ENCODE measurements around the gene PACSIN1. TPM values are rescaled to one million over a fixed set of nuclear protein-coding genes. Genes with fewer than 3 reads are reported as not detected.

The PACSIN1 gene
- total RNA-seq, 1 experiment from 2014 or later = not detected

DNA sequence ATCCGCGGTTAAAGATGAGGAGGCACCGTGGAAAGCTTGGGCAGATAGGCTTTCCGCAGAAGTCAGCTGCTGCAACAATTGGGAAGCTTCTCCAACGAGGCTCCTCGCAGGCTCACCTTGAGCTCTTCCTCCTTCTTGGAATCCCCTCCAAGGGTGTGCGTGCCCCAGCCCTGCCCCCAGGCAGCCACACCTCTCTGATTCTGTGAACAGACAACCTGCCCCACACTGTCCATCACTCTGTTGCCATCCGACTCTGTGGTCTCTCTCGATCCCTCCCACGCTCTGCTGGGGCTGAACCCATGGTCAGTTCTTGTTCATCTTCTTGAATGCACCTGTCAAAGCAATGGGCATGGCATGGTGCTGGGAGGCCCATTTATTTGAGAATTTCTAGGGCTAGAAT is 31.5 kb downstream of the PACSIN1 start:
- Histone ChIP-seq H3K9me3 (ENCODE audit: low read depth, low read length, poor library complexity, severe bottlenecking) (peaks cover 17% of the 10 kb centered on the region), H3K4me3 (ENCODE audit: low read depth, low read length, poor library complexity, severe bottlenecking) (no peak overlapping the region), H3K36me3 (ENCODE audit: insufficient read depth, low read length, poor library complexity, severe bottlenecking) (no peaks in the 10 kb centered on the region), H3K4me1 (ENCODE audit: insufficient read depth, low read length, poor library complexity, severe bottlenecking) (no peaks in the 10 kb centered on the region), H3K27ac (ENCODE audit: low read depth, low read length, poor library complexity, severe bottlenecking) (no peak overlapping the region), H3K27me3 (replicated peaks; ENCODE audit: insufficient read depth, low read depth, low read length, poor library complexity) (no peaks in the 10 kb centered on the region)
- POLR2A ChIA-PET (ENCODE audit: low non-redundant PET) = interaction anchor here (0.6 kb wide), 1 partner anchor 661 kb away, joined by 7 read pairs; no protein-coding TSS in a partner anchor
- CTCF ChIA-PET = no interaction called here
- no TSS peak for BruUV-seq (replicated peaks)
- no peak for DNase-seq (ENCODE audit: low spot score)
- intact Hi-C loops (cut with micrococcal nuclease; ENCODE audit: unreplicated experiment) = no loop called here
- no peak for TF ChIP-seq CTCF (conservative IDR thresholded peaks at IDR 0.05; ENCODE audit: low read depth, low read length)
- TF ChIP-seq EZH2 (IDR thresholded peaks at IDR 0.05; ENCODE audit: borderline replicate concordance, low read depth, low read length, poor library complexity, severe bottlenecking) = no peak

- POLR2A ChIA-PET (ENCODE audit: low non-redundant PET) = no interaction called here
- H3K9me3 ChIP-seq (ENCODE audit: low read depth, low read length, poor library complexity, severe bottlenecking) = no peaks in the 10 kb centered on the region
- no TSS peak for BruUV-seq (replicated peaks)
- intact Hi-C loops (cut with micrococcal nuclease; ENCODE audit: unreplicated experiment) = no loop called here
- TF ChIP-seq CTCF (conservative IDR thresholded peaks at IDR 0.05; ENCODE audit: low read depth, low read length) (no peak), EZH2 (IDR thresholded peaks at IDR 0.05; ENCODE audit: borderline replicate concordance, low read depth, low read length, poor library complexity, severe bottlenecking) (no peak)
- H3K27ac ChIP-seq (ENCODE audit: low read depth, low read length, poor library complexity, severe bottlenecking) = no peak overlapping the region
- CTCF ChIA-PET = no interaction called here
- DNase-seq (ENCODE audit: low spot score) = no peak
- H3K27me3 ChIP-seq (replicated peaks; ENCODE audit: insufficient read depth, low read depth, low read length, poor library complexity) = no peaks in the 10 kb centered on the region
- no peak overlapping the region for H3K4me3 ChIP-seq (ENCODE audit: low read depth, low read length, poor library complexity, severe bottlenecking)
- no peaks in the 10 kb centered on the region for H3K4me1 ChIP-seq (ENCODE audit: insufficient read depth, low read length, poor library complexity, severe bottlenecking)
- H3K36me3 ChIP-seq (ENCODE audit: insufficient read depth, low read length, poor library complexity, severe bottlenecking) = no peaks in the 10 kb centered on the region
These were observed 40.8 kb downstream of the PACSIN1 start for GRCh38 chr6:34506718-34507117.

DNA sequence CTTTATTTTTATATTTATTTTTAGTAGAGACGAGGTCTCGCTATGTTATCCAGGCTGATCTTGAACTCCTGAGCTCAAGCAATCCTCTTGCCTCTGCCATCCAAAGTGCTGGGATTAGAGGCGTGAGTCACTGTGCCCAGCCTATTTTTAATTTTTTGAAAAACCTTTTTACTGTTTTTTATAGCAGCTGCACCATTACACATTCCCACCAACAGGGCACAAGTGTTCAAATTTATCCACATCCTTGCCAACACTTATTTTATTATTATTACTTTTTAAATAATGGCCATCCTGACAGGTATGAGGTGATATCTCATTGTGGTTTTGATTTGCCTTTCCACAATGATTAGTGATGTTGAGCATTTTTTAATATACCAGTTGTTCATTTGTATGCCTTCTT is 42.5 kb downstream of the PACSIN1 start:
- TF ChIP-seq CTCF (conservative IDR thresholded peaks at IDR 0.05; ENCODE audit: low read depth, low read length) (no peak), EZH2 (IDR thresholded peaks at IDR 0.05; ENCODE audit: borderline replicate concordance, low read depth, low read length, poor library complexity, severe bottlenecking) (no peak)
- no peak for DNase-seq (ENCODE audit: low spot score)
- no peaks in the 10 kb centered on the region for H3K27me3 ChIP-seq (replicated peaks; ENCODE audit: insufficient read depth, low read depth, low read length, poor library complexity)
- ChIA-PET CTCF (no interaction called here), POLR2A (ENCODE audit: low non-redundant PET) (no interaction called here)
- H3K4me3 ChIP-seq (ENCODE audit: low read depth, low read length, poor library complexity, severe bottlenecking) = no peak overlapping the region
- intact Hi-C loops (cut with micrococcal nuclease; ENCODE audit: unreplicated experiment) = no loop called here
- no peak overlapping the region for H3K27ac ChIP-seq (ENCODE audit: low read depth, low read length, poor library complexity, severe bottlenecking)
- no TSS peak for BruUV-seq (replicated peaks)
- no peaks in the 10 kb centered on the region for H3K4me1 ChIP-seq (ENCODE audit: insufficient read depth, low read length, poor library complexity, severe bottlenecking)
- no peaks in the 10 kb centered on the region for H3K36me3 ChIP-seq (ENCODE audit: insufficient read depth, low read length, poor library complexity, severe bottlenecking)
- H3K9me3 ChIP-seq (ENCODE audit: low read depth, low read length, poor library complexity, severe bottlenecking) = no peaks in the 10 kb centered on the region
